ENCODE data around the gene HAO2.

DNA sequence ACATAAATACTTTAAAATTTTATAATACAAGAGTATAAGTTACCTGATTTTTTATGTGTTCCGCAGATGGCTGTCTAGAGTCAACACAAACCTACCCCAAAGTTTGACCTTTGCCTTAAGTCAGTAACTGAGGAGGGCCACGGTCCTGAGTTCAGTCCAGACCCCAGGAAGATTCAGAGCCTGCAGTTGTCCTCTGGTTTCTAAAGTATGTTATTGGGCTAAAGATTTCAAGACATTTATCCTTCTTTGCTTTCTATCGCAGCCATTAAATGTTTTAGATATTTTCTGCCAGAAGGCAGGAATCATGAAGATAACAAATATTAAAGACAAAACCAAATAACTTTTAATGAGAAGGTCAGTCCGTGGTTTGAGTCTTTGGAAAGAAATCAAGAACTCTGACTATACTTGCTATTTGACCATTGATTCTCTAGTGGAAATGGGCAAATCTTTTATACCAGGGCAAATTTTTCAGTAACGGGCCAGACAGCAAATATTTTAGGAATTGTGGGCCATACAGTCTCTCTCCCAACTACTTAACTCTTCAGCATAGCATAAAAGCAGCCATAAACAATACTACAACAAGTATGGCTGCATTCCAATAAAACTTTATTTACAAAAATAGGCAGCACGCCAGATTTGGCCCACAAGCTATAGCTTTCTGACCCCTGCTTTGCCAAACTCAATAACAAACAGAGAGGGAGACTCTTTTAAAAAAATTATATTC lies 38.0 kb upstream of the HAO2 start:
- TF ChIP-seq, protein P1, sequence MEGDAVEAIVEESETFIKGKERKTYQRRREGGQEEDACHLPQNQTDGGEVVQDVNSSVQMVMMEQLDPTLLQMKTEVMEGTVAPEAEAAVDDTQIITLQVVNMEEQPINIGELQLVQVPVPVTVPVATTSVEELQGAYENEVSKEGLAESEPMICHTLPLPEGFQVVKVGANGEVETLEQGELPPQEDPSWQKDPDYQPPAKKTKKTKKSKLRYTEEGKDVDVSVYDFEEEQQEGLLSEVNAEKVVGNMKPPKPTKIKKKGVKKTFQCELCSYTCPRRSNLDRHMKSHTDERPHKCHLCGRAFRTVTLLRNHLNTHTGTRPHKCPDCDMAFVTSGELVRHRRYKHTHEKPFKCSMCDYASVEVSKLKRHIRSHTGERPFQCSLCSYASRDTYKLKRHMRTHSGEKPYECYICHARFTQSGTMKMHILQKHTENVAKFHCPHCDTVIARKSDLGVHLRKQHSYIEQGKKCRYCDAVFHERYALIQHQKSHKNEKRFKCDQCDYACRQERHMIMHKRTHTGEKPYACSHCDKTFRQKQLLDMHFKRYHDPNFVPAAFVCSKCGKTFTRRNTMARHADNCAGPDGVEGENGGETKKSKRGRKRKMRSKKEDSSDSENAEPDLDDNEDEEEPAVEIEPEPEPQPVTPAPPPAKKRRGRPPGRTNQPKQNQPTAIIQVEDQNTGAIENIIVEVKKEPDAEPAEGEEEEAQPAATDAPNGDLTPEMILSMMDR (IDR thresholded peaks at IDR 0.05) = no peak
- TF ChIP-seq POLR2A (IDR thresholded peaks at IDR 0.05) = no peak
